ENCODE results near the gene INPPL1.
"Not testable (repeated sequence)": the region's sequence is repeated elsewhere in the genome, so short reads cannot be mapped to it uniquely, and the experiment has no call there.

Gene INPPL1

DNA sequence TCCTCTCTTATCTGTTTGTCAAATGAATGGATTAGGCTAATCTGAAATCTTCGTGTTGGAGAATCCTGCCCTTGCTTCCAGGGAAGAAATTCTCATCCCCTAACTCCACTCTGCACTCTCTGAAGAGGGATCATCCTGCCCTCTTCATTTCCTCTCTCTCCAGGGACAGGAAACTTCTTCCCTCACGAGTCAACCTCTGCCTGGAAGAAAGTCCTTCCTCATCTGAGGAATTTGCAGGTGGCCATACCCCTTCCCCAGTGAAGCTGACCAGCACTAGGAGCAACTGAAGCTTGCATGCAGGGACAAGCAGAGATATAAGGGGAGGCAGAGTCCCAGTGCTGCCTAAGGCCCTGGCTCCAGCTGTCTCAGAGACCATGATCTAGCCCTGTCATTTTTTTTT lies 23.0 kb downstream of the INPPL1 start:
- no peak for DNase-seq

DNA sequence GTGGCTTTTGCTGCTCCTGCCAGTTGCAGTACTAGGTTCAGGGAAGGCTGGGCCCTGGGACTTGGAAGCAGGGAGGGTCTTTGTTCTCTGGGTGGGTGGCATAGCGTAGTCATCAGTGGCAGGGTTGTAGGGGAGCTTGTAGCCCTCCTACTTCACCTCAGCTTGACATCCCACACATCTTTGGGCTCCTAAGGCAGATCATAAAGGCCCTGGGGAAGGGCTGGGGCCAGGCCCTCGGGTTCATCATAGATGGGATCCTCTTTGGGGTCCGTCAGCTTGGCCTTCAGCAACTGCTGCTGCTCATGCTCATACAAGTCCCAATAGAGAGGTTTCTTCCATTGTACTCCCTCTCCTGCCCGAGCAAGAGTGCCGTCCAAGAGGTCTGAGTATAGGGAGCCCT lies 25.4 kb downstream of the INPPL1 start:
- no peak for DNase-seq

DNA sequence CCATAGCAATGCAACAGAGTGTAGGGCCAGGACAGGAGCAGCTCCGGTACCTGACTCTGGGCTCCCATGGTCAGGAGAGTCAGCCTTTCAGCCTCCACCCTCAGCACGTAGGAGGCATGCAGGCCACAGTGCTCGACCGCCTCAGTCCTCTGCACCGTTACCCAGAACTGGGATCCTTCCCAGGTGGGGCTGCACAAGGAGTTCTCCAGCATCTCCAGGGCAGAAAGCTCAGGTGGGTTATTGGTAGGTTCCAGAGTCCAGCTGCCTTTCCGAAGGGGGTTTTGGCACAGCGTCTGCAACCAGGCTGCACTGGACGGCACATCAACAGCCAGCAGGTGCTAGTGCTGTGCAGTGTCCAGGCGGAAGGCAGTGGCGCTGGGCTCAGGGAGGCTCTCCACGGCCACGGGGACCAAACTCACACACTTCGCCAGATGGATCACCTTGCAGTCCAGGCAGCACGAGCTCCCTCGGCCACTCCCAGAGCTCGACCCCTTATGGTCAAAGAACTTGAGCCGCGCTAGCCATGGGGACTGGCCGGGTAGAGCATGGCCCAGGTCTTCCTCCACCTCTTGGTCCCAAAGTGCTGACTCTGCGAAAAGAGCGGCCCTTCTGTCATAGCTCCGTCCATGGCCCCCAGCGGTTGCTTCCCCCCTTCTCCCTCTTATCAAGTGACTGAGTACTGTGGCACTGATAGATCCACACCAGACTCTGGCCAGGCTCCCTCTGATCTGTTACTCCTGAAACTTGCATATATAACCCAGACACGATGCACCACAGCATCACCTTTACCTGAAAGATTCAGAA lies 26.3 kb downstream of the INPPL1 start:
- no peak for DNase-seq

DNA sequence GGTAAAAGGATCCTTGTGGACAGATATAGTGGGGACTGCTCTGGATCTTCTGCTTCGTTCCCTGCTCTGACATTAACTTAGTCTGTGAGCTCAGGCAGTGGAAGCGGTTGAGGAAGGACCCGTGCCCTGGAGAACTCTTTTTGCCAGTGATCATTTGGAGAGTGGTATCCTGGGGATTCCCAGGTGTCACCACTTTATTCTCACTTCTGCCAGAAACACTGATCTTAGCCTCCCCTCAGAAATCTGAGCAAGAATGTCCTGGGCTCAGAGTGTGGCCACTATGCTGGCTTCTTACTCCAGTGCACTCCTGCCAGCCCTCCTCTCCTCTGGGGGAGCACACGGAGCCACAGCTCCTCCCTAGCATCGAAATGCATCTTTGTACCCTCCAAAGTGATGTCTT lies 27.0 kb downstream of the INPPL1 start:
- DNase-seq, result no peak

DNA sequence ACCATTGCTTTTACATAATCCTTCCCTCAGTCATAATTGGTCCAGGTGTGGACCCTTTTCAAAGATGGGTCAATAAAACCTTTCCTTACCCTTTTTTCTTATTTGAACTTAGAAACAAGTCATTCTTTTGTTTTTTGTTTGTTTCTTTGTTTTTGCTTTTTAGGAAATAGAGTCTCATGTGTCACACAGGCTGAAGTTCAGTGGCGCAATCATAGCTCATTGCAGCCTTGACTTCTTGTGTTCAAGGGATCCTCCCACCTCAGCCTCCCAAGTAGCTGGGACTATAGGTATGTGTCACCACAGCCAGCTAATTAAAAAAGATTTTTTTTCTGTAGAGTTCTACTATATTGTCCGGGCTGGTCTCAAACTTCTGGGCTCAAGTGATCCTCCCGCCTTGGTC lies 28.8 kb downstream of the INPPL1 start:
- DNase-seq, result no peak

DNA sequence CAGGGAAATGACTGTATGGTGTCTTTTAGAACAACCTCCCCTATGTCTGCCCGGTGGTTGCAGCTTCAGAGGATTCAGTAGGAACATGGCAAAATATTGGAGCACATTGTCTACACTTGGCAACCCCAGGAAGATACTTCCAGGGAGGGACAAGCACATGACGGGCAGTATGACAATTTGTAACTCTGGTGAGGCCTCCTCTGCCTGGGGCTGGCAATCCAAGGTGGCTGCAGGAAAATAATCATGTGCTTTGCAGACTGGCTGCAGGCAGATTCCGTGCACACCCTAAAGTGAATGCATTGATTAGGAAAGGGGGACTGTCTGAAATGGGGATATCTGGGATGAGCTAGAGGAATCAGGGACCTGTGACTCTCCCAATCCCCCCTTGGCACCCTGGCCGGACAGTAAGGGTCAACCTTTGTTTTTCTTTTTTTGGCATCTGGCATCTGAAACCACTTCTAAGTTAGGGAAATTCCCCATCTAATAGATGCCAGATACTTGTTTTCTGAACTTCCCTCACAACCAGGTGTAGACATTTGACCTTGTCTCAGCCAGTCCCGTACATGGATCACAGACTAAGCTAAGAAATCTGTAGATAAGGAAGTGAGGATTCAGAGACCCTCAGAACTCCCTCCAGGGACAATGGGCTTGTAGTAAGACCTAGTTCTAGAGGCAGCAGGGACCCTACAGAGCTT lies 29.9 kb downstream of the INPPL1 start:
- no peak for DNase-seq

DNA sequence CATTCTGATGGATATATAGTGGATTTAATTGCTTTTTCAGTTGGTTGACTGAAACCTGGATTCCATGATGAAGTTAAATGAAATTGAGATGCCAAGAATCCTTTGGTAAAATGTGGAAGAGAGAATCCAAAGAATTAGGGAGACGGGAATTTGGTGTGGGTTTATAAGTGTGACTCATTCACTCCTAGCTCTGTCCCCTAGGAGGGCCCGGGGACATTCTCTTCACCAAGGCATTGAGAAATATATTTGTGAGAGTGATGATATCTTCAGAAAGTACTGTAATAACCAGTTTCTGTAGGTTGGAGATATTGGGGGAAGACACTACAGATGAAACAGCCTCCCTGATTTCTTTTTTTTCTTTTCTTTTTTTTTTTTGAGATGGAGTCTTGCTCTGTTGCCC lies 33.0 kb downstream of the INPPL1 start:
- DNase-seq, result no peak

DNA sequence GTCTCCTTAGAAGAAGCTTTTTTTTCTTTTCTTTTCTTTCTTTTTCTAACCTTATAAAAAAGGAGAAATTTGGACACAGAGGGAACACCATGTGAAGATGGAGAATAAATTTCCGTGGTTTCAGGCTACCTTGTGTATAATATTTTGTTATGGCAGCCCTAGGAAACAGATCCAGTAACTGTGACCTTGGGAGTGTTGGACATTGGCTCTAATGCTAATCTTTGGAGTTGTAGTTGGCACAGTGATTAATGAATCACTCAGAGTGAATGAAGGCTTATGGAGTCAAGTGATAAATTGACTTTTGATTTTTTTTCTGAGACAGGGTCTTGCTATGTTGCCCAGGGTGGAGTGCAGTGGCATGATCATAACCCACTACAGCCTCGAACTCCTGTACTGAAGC lies 34.9 kb downstream of the INPPL1 start:
- DNase-seq, result no peak

DNA sequence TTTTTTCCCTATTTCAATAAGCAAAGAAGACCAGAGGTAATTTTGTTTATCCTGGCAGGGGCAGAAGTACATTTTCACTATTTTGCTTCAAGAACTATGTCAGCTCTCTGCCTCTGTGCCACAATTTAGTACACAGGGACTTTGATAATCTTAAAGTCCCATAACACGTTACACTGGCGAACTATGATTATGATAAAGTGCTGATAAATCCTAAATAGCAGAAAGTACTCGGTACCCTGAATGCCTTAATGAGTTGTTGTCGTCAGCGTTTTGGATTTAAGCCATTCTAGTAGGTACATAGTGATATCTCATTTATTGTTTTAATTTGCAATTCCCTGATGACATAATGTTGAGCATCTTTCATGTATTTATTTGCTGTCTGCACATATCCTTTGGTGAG lies 36.0 kb downstream of the INPPL1 start:
- DNase-seq, result no peak

DNA sequence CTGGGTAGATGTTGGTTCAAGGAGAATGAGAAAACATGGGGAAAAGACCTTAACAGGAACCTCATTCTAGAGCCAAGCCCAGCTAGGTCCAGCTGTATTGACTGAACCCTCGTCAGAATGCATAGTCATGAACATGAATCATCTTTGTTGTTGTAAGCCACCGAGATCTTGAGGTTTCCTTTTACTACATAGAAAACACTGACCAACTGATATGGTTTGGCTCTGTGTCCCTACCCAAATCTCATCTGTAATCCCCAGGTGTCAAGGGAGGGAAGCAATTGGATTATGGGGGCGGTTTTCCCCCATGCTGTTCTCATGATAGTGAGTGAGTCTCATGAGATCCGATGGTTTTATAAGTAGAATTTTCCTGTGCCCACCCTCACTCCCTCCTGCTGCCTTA lies 38.8 kb downstream of the INPPL1 start:
- no peak for DNase-seq

DNA sequence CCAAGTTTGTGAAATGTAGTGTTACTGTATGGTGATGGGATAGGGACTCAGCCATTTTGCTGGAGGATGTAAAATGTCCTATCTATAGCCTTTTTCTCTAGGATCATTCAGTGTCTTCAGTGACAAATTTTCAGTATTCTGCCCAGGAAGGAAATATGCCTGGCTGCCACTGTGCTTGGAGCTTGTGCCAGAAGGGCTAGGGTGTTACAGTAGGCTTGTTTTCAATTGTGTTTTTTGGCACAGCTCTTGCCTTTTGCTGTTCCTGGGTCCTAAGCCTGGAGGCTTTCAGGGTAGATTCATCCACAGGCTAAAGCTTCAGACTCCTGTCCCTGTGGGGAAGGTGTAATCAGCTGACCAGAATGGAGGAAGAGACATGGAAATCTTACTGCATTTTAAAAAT lies 41.4 kb downstream of the INPPL1 start:
- no peak for DNase-seq

DNA sequence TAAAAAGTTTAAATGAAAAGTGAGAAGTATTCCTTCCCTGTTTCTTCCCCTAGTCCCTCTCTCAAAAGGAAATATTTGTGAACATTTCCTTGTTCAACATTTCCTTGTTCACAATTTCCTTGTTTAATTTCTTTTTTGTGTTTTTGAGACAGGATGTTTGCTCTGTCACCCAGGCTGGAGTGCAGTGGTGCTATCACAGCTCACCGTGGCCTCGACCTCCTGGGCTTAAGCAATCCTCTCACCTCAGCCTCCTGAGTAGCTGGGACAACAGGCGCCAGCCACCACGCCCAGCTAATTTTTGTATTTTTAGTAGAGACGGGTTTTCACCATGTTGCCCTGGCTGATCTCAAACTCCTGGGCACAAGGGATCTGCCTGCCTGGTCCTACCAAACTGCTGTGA lies 42.4 kb downstream of the INPPL1 start:
- DNase-seq, result not testable (repeated sequence)

DNA sequence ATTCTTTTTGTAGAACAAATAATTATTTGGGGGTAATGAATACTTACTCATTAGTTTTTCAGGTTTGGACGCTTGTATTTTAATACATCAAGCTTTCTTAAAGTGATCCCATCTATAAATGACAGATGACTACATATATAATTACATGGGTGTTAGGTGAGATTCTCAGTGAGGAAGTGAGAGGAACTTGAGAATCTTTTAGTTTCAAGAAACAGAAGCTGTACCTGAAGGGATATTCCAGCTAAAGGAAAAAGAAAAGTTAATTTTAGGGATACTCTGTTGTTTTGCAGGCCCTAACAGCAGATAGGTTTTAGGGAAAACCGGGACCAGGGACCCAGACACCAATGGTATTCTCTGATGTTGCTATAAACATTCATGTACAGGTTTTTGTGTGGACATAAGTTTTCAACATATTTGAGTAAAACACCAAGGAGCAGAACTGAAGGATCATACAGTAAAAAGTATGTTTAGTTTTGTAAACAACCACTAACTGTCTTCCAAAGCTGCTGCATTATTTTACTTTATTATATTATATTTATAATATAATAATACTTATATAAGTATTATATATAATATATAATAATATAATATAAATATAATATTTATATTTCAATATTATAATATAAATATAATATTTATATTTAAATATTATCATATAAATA lies 43.5 kb downstream of the INPPL1 start:
- DNase-seq, result no peak

DNA sequence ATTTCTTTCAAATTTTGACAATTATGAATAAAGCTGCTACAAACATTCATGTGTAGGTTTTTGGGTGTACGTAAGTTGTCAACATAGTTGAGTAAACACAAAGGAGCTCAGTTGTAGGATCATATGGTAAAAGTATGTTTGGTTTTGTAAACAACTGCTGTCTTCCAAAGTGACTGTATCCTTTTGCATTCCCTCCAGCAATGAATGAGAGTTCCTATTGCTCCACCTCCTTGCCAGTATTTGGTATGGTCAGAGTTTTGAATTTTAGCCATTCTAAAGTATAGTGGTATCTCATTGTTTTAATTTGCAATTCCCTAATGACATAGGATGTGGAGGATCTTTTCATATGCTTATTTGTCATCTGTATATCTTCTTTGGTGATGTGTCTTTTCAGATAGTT lies 47.4 kb downstream of the INPPL1 start:
- no peak for DNase-seq

DNA sequence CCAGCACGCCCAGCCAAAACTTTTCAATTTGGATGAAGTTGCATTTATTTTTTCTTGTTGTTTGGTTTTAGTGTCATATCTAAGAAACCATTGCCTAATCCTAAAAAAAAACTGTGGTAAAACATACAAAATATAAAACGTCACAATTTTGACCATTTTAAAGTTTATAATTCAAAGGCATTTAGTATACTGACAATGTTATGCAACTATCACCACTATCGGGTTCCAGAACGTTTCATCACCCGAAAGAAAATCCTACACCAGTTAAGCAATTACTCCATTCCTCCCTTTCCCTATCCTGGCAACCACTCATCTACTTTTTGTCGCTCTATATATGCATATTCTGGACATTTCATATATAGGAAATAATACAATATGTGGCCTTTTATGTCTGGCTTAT lies 49.9 kb downstream of the INPPL1 start:
- no peak for DNase-seq

DNA sequence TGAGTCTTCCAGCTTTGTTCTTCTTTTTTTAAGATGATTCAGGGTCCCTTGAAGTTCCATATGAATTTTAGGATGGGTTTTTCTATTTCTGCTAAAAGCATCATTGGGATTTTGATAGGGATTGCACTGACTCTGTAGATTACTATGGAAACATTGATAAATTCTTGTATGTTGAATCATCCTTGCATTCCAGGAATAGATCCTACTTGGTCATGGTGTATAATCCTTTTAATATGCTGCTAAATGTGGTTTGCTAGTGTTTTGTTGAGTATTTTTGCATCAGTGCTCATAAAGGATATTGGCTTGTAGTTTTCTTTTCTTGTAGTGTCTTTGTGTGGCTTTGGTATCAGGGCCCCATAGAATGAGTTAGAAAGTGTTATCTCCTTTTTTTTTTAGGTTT lies 54.3 kb downstream of the INPPL1 start:
- no peak for DNase-seq

DNA sequence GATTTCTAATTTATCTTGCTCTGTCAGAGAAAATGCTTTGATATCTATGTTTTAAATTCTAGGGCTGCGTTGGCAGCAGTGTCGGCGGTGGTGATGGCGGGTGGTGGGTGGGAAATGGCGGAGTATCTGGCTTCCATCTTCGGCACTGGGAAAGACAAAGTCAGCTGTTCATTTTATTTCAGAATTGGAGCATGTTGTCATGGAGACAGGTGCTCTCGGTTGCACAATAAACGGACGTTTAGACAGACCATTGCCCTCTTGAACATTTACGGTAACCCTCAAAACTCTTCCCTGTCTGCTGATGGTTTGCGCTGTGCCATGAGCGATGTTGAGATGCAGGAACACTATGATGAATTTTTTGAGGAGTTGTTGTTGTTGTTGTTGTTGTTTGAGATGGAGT lies 55.5 kb downstream of the INPPL1 start:
- DNase-seq, result no peak

DNA sequence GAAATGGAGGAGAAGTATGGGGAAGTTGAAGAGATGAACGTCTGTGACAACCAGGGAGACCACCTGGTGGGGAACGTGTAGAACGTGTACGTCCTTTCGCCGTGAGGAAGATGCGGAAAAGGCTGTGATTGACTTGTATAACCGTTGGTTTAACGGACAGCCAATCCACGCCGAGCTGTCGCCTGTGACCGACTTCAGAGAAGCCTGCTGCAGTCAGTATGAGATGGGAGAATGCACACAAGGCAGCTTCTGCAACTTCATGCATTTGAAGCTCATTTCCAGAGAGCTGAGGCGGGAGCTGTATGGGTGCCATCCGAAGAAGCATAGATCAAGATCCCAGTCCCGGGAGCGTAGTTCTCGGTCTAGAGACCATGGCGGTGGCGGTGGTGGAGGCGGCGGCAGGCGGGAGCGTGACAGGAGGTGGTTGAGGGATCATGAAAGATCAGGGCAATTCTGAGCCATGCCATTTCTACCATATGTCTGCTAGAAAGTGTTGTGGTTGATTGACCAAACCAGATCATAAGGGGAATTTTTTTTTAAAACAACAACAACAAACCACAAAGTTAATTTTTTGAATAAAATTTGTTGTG lies 56.3 kb downstream of the INPPL1 start:
- DNase-seq, result no peak

DNA sequence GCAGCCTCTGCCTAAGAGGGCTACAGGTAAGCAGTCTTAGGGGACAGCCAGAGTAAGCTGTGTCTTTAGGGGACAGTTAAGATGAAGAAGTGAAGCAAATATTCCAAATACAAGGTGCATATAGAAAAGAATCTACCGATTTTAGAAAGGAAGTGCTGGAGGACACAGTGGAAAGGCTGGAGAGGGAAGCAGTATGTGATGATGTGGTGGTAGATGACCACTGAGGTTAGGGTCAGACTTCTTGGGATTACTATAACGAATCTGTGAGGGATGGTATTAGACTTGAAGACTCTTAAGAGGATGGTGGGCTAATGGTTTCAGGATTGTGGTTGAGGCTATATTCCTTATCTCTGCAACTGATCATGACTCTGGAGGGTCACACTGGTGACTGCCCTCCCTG lies 59.4 kb downstream of the INPPL1 start:
- no peak for DNase-seq

DNA sequence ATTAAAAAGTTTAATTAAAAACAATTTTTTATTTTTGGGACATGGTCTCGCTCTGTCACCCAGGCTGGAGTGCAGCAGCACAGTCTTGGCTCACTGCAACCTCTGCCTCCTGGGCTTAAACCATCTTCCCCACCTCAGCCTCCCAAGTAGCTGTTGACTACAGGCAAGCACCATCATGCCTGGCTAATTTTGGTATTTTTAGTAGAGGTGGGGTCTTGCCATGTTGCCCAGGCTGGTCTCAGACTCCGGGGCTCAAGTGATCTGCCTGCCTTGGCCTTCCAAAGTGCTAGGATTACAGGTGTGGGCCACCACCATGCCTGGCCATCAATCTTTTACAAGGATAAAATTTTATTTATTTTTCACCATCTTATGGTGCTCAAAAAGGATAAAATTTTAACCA lies 62.7 kb downstream of the INPPL1 start:
- DNase-seq, result no peak
